Stimulated activated CD4-positive, alpha-beta T cell treated with anti-CD3 and anti-CD28 coated beads, Interleukin-2, amount 100 ng/mL, for 24 hours (primary cell): ENCODE data around the gene MRPL1.

ENCODE experiments used
- DNase-seq, 2 donors: peaks; one replicate each; pipeline ENCODE4 v3.0.0-alpha.2; 2020

The MRPL1 gene

DNA sequence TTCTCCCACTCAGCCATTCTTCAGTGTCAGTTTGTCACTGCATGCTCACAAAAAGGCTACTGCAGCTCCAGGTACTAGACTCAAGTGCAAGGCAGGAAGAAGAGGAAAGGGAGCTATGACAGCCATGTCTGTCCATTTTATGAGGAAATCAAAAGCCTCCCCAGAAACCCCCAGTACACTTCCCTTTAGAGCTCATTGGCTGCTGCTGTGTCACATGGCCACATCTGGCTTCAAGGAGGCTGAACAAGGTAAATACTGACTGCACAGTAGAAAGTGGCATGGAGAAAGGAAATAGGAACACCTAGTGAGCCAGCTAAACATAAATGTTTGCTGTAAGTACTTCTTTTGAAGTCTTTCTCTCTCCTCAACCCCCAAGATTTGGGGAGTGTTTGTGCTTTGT is 127.3 kb downstream of the MRPL1 start:
- DNase-seq, result no peak

DNA sequence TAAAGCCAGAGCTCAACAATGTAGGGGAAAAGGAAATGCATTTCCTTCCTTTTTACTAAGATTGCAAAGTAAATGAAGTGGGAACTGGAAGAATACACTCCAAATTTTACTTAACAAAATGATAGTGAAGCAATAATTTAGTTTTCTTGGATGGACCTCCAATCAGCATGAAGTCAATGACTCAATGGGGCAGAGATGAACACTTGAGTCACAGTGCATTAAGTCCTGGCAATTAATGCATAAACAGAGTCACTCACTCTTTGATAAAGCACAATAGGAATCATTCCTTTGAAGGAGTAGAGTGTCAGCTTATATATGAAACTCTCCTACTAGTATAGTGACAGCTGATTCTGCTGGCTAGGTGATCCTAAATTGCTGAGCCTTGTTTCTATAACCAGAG is 127.8 kb downstream of the MRPL1 start:
- no peak for DNase-seq

- no peak for DNase-seq
Observed at GRCh38 chr4:77990904-77991358, 128.3 kb downstream of the MRPL1 start.

GRCh38 chr4:77992581-77992980 is 130.0 kb downstream of the MRPL1 start:
- DNase-seq, result no peak

DNA sequence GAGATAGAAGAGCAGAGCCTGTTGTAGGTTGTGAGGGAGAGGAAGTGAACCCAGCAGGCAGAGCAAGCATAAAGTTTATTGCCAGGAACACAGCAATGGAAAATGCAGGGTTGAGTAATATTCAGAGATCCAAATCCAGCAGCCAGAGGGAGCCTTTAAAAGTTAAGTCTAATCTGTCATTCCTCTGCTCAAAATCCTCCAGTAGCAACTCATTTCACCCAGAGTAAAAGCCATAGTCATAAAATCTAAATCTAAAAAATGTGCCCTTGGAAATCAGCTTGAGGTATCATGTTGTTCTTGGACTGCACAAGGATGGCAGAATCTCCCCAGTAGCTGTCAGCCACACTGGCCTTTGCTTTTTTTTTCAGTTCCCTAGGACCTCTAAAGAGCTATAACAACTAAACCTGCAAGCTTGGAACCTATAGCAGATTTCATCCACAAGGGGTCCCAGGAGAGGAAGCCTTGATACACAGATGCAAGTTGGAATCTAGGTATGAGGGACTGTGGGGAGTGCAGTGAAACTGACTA is 131.6 kb downstream of the MRPL1 start:
- no peak for DNase-seq

DNA sequence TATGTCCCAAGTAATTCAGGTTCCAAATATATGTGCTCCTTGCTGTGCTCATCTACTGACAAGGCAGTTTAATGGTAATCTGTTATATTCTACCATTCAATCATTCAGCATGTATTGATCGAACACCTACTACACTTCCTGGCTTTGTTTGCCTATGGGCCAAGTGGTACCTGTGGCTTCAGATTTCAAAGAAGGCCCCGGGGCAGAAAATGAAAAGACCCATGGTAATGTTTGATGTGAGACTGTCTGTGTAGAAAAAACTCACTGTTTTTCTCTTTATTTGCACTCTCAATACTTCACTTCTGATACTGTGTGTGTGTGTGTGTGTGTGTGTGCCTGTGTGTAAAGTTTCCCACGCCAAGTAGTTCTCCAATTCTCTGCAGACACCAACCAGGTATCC is 133.4 kb downstream of the MRPL1 start:
- DNase-seq, result no peak

DNA sequence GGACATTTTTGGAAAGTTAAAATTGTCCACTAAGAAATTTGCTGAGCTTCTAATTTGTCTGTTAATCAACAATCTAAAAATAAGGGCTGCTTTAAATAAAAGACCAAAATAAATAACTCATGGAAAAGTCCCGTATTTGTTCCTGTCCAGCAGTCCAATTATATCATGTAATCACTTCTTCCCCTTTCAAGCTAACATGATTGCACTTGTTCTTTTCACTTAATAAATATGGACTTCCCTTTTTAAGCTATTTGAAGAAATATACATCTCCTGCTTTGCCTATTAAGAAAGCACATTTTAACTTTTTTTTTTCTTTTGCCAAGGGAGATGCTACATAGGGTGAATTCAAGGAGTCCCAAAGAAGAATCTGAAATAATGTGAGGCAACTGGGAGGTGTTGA is 138.9 kb downstream of the MRPL1 start:
- DNase-seq, result no peak

GRCh38 chr4:78002260-78002659 is 139.6 kb downstream of the MRPL1 start:
- no peak for DNase-seq
